Measurements from ENCODE around the gene GREB1.

DNA sequence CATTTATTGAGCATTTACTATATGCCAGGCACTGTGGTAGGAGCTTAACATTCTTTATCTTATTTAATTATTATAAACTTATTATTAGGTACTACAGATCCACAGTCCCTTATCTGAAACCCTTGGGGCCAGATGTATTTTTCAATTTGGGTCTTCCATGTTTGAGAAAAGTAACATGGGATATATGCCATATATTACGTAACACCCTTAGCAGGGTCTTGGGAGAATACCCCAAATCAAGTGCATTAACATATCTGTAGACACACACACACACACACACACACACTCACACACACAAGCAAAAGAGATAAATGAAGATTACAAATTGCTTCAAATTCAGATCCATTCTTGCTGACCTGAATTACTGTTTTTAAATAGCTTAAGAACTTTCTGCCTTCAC is 122.4 kb downstream of the GREB1 start:
- TF ChIP-seq, protein P1, sequence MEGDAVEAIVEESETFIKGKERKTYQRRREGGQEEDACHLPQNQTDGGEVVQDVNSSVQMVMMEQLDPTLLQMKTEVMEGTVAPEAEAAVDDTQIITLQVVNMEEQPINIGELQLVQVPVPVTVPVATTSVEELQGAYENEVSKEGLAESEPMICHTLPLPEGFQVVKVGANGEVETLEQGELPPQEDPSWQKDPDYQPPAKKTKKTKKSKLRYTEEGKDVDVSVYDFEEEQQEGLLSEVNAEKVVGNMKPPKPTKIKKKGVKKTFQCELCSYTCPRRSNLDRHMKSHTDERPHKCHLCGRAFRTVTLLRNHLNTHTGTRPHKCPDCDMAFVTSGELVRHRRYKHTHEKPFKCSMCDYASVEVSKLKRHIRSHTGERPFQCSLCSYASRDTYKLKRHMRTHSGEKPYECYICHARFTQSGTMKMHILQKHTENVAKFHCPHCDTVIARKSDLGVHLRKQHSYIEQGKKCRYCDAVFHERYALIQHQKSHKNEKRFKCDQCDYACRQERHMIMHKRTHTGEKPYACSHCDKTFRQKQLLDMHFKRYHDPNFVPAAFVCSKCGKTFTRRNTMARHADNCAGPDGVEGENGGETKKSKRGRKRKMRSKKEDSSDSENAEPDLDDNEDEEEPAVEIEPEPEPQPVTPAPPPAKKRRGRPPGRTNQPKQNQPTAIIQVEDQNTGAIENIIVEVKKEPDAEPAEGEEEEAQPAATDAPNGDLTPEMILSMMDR (IDR thresholded peaks at IDR 0.05; ENCODE audit: poor library complexity, severe bottlenecking), result no peak
- no peak for TF ChIP-seq POLR2AphosphoS5 (IDR thresholded peaks at IDR 0.05)
- no peak for TF ChIP-seq TAF1 (IDR thresholded peaks at IDR 0.05; ENCODE audit: low read depth)
- TF ChIP-seq EP300 (conservative IDR thresholded peaks at IDR 0.05; ENCODE audit: poor library complexity, severe bottlenecking), result no peak
- TF ChIP-seq SMC3 (conservative IDR thresholded peaks at IDR 0.05; ENCODE audit: poor library complexity), result no peak
- no peak for TF ChIP-seq RAD21 (conservative IDR thresholded peaks at IDR 0.05)
- no peak for TF ChIP-seq MXI1 (conservative IDR thresholded peaks at IDR 0.05; ENCODE audit: poor library complexity, severe bottlenecking)

Data from neural cell (in vitro differentiated cells).